Measurements from ENCODE around the gene ACBD3. TPM values are rescaled to one million over a fixed set of nuclear protein-coding genes. Genes with fewer than 3 reads are reported as not detected.
"Not testable (repeated sequence)": the region's sequence is repeated elsewhere in the genome, so short reads cannot be mapped to it uniquely, and the experiment has no call there.

The ACBD3 gene
- polyA plus RNA-seq, 6 donors from 2014 or later = 38.5 to 88.1 (median 55.0) TPM

DNA sequence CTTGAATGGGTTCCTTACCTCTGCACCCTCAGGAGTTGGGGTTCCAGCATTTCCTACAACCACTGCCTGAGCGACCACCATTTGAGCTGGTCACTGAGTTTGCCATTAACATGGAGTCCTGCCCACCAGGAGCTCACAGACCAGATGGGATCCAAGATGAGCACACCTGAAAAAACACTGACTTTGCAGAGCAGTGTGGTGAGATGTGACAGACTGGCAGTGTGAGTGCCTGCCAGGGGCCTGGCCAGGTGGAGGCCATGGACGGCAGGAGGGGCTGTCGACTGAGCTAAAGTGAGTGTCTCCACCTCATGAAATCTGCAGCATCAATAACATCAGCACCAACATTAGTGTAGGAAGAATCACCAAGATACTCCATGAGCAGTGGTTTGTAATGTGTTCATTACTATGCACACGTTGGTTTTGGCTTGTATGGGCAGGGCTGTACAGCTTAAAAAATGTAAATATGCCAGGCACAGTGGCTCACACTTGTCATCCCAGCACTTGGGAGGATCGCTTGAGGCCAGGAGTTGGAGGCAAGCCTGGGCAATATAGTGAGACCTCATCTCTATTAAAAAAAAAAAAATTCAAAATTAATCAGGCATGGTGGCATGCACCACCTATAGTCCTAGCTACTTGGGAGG lies 24.8 kb upstream of the ACBD3 start:
- Mint-ChIP-seq H3K9me3 (no peaks in the 10 kb centered on the region), H3K27ac (no peak overlapping the region)

DNA sequence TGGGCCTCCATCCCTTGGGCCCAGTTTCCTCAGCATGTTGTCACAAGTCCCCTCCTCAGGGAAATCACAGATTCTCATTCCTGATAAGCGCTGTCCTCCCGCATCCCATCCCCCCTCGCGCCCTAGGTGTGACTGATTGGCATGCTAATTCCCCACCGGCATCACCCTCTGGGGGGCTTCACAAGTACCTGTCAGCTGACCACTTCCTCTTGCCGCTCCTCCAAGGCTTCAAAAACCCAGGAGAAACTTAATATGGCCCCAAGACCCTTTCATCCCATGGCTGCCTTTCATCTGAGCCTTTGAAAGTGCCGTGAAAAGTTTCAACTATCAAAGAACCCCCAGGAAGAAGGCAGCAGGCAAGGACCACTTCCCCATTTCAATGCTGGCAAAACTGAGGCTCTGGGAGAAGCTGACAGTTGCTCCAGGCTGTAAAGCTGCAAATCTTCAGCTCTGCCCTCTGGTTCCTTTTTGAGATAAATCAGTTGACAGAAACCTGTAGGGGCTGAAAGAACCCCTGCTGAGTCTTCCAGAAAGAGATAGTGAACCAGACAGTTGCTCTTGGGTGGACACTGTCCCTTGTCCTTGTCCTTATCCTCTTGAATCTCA lies 24.1 kb upstream of the ACBD3 start:
- Mint-ChIP-seq H3K27me3 (no peaks in the 10 kb centered on the region), H3K4me3 (no peak overlapping the region), H3K27ac (no peak overlapping the region), H3K36me3 (no peaks in the 10 kb centered on the region), H3K9me3 (no peaks in the 10 kb centered on the region), H3K4me1 (peaks cover 7 to 9% (median 8%) of the 10 kb centered on the region in 3 donors)
- DNase-seq = no peak
- ATAC-seq (ENCODE audit: low read depth in 2 of 2) = no peak

More for the DNA sequence above, 24.8 kb upstream of the ACBD3 start:
- no peak for ATAC-seq (ENCODE audit: low read depth in 2 of 2)
- Mint-ChIP-seq H3K4me3 (no peak overlapping the region), H3K36me3 (no peaks in the 10 kb centered on the region), H3K4me1 (peaks cover 7 to 11% (median 9%) of the 10 kb centered on the region in 3 donors), H3K27me3 (no peaks in the 10 kb centered on the region)
- DNase-seq = no peak

DNA sequence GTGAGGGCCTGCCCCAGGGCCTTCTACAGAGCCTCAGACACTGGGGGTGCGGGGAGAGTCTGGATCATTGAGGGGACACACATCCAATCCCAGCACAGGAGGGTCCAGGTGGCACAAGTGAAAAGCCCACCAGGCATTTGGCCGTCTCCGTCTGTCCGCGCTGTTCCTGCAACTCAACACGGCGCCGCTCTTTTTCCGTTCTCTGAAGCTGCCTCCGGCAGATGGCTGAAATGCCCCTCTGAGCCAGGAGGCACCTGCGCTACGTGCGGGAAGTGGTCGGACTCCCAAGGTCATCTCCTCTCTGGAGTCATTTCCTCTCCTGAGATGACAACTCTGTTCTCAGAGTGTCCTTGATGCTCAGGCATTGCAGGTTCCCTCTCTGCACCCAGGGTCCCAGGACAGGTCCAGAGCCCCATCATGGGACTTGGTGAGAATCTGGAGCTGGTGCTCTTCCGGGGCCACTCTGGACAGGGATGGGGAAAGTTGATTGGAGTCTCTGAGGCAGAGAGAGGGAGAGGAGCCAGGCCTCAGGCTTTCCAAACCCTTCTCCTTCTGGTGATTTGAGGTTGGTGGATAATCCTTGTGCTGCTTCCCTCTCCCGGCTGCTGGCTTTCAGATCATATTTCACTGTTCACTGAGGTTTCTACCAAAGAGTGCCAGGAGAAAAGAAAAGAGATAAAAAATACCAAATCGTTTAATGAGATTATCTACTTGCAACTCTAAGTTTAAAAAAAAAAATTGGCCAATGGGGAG lies 22.9 kb upstream of the ACBD3 start:
- no peaks in the 10 kb centered on the region for H3K27me3 Mint-ChIP-seq
- H3K4me1 Mint-ChIP-seq = no peaks in the 10 kb centered on the region
- H3K4me3 Mint-ChIP-seq = peak overlapping the region in 1 of 8 donors; percentile 71
- DNase-seq = no peak
- peak overlapping the region in 1 of 6 donors; percentile 57 for H3K27ac Mint-ChIP-seq
- no peaks in the 10 kb centered on the region for H3K36me3 Mint-ChIP-seq
- H3K9me3 Mint-ChIP-seq = no peaks in the 10 kb centered on the region
- no peak for ATAC-seq (ENCODE audit: low read depth in 2 of 2)

DNA sequence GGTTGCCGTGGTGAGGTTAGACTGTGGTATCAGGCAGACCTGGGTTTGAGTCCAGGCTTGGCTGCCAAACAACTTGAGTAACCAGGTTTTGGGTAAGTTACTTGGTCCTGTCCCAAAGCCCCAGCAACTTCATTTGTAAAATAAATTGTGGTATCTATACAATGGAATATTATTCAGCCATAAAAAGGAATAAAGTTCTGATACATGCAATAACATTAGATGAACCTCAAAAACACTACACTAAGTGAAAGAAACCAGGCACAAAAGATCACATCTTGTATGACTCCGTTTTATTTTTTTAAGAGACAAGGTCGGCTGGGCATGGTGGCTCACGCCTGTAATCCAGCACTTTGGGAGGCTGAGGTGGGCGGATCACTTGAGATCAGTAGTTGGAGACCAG lies 20.5 kb upstream of the ACBD3 start:
- Mint-ChIP-seq H3K36me3 (no peaks in the 10 kb centered on the region), H3K27me3 (no peaks in the 10 kb centered on the region), H3K27ac (peak overlapping the region in 1 of 6 donors; percentile 57), H3K9me3 (no peaks in the 10 kb centered on the region), H3K4me1 (peaks cover 0 to 7% (median 0%) of the 10 kb centered on the region in 3 donors), H3K4me3 (no peak overlapping the region)
- ATAC-seq (ENCODE audit: low read depth in 2 of 2) (no peak), DNase-seq (no peak)

DNA sequence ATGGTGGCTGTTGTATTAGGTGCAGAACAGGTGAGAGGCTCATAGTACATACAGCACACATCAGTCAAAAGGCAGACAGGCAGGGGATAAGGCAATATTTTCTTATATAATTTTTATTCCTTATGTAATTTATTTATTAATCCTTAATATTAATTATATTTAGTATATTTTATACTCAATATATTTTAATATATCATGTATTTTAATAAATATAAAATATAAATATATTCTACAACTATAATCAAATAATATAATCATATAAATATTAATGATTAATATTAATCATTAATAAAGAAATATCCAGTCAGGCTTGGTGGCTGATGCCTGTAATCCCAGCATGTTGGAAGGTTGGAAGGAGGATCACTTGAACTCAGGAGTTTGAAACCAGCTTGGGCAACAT lies 17.7 kb upstream of the ACBD3 start:
- Mint-ChIP-seq H3K9me3 (no peaks in the 10 kb centered on the region), H3K4me1 (peaks cover 9 to 20% (median 9%) of the 10 kb centered on the region in 3 donors), H3K27me3 (no peaks in the 10 kb centered on the region), H3K4me3 (no peak overlapping the region), H3K36me3 (no peaks in the 10 kb centered on the region), H3K27ac (no peak overlapping the region)
- no peak for ATAC-seq (ENCODE audit: low read depth in 2 of 2)
- DNase-seq = no peak

DNA sequence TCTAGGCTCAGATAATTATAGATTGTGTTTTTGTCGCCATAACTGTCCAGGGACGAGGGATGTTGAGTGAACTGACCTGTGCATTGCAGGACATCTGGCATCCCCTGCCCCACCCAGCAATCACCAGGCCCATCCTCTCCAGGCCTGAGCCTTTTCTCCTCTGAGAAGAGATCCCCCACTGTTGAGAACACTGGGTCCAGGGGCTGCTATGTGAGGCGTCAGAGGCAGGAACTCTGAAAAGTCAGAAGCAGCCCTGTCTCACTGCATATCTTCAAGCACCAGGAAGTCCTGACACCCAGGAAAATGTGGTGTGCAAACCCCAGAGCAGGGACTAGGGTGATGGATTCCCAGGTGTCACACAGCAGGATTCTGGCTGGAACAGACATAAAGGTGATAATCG lies 17.1 kb upstream of the ACBD3 start:
- no peak for ATAC-seq (ENCODE audit: low read depth in 2 of 2)
- H3K27ac Mint-ChIP-seq = peak overlapping the region in 1 of 6 donors; percentile 47
- no peaks in the 10 kb centered on the region for H3K27me3 Mint-ChIP-seq
- peaks cover 9 to 20% (median 9%) of the 10 kb centered on the region in 3 donors for H3K4me1 Mint-ChIP-seq
- no peak overlapping the region for H3K4me3 Mint-ChIP-seq
- no peaks in the 10 kb centered on the region for H3K9me3 Mint-ChIP-seq
- DNase-seq = no peak
- no peaks in the 10 kb centered on the region for H3K36me3 Mint-ChIP-seq

DNA sequence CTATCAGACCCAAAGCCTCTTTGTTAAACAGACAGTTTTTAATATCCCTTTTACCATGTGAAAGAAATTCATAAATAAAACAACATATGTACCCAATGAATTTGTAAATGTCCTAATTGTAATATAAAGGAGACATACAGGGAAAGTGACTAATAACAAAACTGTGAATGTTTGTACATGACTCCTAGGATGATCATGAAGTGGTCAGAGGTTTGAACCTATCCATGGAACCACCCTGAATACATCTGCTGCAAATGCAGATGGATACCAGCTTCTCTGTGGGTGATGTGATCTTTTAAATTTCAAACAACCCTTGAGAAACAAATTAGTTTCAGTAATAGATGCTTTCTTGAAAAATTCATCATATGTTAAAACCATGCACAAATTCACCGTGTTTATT lies 16.7 kb upstream of the ACBD3 start:
- H3K27ac Mint-ChIP-seq = peak overlapping the region in 1 of 6 donors; percentile 49
- H3K4me3 Mint-ChIP-seq = no peak overlapping the region
- H3K4me1 Mint-ChIP-seq = peaks cover 9 to 20% (median 9%) of the 10 kb centered on the region in 3 donors
- no peak for ATAC-seq (ENCODE audit: low read depth in 2 of 2)
- no peaks in the 10 kb centered on the region for H3K36me3 Mint-ChIP-seq
- no peaks in the 10 kb centered on the region for H3K27me3 Mint-ChIP-seq
- DNase-seq = no peak
- H3K9me3 Mint-ChIP-seq = no peaks in the 10 kb centered on the region

DNA sequence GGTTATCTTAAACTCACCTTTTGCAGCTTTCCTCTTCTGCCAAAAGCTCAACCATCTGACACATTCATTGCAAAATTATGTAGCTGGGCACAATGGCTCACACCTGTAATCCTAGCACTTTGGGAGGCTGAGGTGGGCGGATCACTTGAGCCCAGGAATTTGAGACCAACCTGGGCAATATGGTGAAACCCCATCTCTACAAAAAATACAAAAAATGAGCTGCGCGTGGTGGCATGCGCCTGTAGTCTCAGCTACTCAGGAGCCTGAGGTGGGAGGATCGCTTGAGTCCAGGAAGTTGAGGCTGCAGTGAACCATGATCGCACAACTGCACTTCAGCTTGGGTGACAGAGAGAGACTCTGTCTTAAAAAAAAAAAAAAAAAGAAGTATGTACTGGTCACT lies 16.1 kb upstream of the ACBD3 start:
- not testable (repeated sequence) for H3K9me3 Mint-ChIP-seq; DNase-seq; ATAC-seq (ENCODE audit: low read depth in 2 of 2); H3K4me3 Mint-ChIP-seq; H3K27me3 Mint-ChIP-seq; H3K36me3 Mint-ChIP-seq
- peaks cover 9 to 20% (median 9%) of the 10 kb centered on the region in 3 donors for H3K4me1 Mint-ChIP-seq
- peak overlapping the region in 2 of 6 donors; percentile 5 to 21 for H3K27ac Mint-ChIP-seq

DNA sequence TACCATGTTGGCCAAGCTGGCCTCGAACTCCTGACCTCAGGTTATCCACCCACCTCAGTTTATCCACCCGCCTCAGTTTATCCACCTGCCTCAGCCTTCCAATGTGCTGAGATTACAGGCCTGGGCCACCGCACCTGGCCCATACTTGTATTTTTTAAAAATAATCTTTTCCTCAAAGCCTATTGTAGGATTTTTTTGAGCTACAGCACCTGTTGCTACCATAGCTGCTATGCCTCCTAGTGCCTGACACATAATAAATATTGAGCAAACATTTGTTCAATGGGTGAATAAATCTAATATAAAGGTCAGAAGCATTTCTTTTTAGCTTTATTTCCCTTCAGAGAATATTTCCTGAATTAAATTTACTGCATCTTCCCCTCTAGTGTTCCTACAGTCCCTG lies 15.7 kb upstream of the ACBD3 start:
- Mint-ChIP-seq H3K9me3 (no peaks in the 10 kb centered on the region), H3K4me3 (peak overlapping the region in 1 of 8 donors; percentile 46), H3K36me3 (no peaks in the 10 kb centered on the region), H3K27ac (peak overlapping the region in 1 of 6 donors; percentile 5), H3K4me1 (peaks cover 9 to 20% (median 10%) of the 10 kb centered on the region in 3 donors), H3K27me3 (no peaks in the 10 kb centered on the region)
- no peak for DNase-seq
- no peak for ATAC-seq (ENCODE audit: low read depth in 2 of 2)

DNA sequence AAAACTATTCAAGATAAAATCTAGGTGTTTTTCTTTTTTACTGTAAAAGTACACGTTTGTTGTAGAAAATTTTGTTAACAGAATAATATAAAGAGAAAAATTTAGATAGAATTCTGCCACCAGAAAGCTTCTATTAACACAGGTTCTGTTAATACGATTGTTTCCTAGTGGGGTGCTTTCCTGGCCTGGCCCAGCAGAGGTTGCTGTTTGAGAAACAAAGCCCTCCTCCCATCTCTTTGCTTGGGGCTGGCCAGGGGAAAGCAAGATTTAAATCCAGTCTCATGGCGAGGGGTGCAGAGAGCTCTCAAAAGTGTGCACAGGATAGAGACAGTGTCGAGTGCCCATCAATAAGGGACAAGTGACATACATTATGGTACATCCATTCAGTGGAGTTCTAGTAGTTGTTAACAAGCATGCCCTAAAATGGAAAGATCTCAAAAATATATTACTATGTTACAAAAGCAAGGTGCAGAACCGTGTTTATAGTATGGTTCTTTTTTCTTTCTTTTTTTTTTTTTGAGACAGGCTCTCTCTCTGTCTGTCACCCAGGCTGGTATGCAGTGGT lies 14.6 kb upstream of the ACBD3 start:
- no peak for DNase-seq
- H3K4me3 Mint-ChIP-seq = no peak overlapping the region
- no peaks in the 10 kb centered on the region for H3K36me3 Mint-ChIP-seq
- H3K27me3 Mint-ChIP-seq = no peaks in the 10 kb centered on the region
- peak; percentile 35 to 38 for ATAC-seq (ENCODE audit: low read depth in 2 of 2)
- peaks cover 14 to 24% (median 16%) of the 10 kb centered on the region in 3 donors for H3K4me1 Mint-ChIP-seq
- no peaks in the 10 kb centered on the region for H3K9me3 Mint-ChIP-seq
- peak overlapping the region in 1 of 6 donors; percentile 4 for H3K27ac Mint-ChIP-seq

DNA sequence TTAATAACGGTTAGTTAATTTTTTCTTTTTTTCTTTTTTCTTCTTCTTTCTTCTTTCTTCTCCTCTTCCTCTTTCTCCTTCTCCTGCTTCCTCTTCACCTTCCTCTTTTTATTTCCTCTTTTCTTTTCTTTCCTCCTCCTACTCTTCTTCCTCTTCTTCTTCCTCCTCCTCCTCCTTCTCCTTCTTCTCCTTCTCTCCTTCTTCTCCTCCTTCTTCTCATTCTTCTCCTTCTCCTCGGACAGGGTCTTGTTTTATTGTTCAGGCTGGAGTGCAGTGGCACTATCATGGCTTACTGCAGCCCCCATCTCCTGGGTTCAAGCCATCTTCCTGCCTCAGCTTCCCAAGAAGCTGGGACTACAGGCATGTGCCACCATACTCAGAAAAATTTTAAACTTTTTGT lies 13.4 kb upstream of the ACBD3 start:
- peak overlapping the region in 4 of 6 donors; percentile 26 to 98 (median 48) for H3K27ac Mint-ChIP-seq
- H3K4me3 Mint-ChIP-seq = peak overlapping the region in 5 of 8 donors; percentile 3 to 57 (median 41)
- no peaks in the 10 kb centered on the region for H3K9me3 Mint-ChIP-seq
- ATAC-seq (ENCODE audit: low read depth in 2 of 2) = no peak
- DNase-seq = no peak
- no peaks in the 10 kb centered on the region for H3K27me3 Mint-ChIP-seq
- peaks cover 18 to 24% (median 21%) of the 10 kb centered on the region in 3 donors for H3K4me1 Mint-ChIP-seq
- H3K36me3 Mint-ChIP-seq = no peaks in the 10 kb centered on the region

DNA sequence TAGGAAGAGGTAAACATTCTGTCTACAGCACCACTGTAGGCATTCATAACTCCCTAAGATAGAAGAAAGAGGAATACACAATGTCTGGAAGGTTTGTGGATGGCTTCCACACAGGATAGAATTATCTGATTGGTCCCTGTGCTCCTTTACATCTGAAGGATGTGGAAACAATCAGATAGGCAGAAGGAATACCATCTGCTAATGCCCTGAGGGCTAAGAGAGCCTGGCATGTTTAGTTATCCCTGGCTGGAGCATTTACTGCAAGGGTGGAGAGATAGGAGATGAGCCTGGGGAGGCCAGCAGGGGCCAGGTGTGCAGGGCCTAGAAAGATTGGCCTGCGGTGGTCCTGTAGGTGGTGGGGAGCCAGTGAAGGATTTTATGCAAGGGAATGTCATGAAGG lies 8.6 kb upstream of the ACBD3 start:
- Mint-ChIP-seq H3K27me3 (no peaks in the 10 kb centered on the region), H3K4me1 (peaks cover 10 to 19% (median 14%) of the 10 kb centered on the region in 3 donors), H3K4me3 (no peak overlapping the region), H3K36me3 (no peaks in the 10 kb centered on the region), H3K9me3 (no peaks in the 10 kb centered on the region), H3K27ac (peak overlapping the region in 1 of 6 donors; percentile 18)
- no peak for DNase-seq
- ATAC-seq (ENCODE audit: low read depth in 2 of 2) = no peak

DNA sequence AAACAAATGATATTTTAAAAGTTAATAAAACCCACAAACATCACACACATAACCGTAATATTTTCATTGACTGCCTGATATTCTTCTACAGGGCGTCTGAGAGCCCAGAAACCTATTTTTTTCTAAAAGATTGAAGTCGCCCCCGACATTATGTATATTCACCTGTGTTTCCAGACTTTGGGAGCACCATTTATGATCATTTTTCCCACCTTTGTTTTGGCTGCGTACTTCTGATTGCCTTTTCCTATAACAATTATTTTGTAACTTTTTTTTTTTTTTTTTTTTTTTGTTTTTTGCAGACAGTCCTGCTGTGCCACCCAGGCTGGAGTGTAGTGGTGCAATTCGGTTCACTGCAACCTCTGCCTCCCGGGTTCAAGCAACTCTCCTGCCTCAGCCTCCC lies 839 bp upstream of the ACBD3 start:
- DNase-seq (no peak), ATAC-seq (ENCODE audit: low read depth in 2 of 2) (no peak)
- Mint-ChIP-seq H3K27ac (peak overlapping the region in 5 of 6 donors; percentile 81 to 96 (median 95)), H3K36me3 (no peaks in the 10 kb centered on the region), H3K4me1 (peaks cover 14 to 41% (median 28%) of the 10 kb centered on the region in 3 donors), H3K9me3 (no peaks in the 10 kb centered on the region), H3K4me3 (peak overlapping the region; percentile 51 to 98 (median 94)), H3K27me3 (no peaks in the 10 kb centered on the region)

All from naive B cell (primary cell).